Upper lobe of right lung (tissue), 1 donor: ENCODE results near the gene PTPRK. TPM values are rescaled to one million over a fixed set of nuclear protein-coding genes. Genes with fewer than 3 reads are reported as not detected.

Source experiments
- ATAC-seq: fragments of 200-7000 bp; cut with Tn5 transposase; one replicate; pipeline ENCODE4 v1.9.1; 2020; ENCODE audit warnings: mild to moderate bottlenecking, moderate library complexity
- DNase-seq: peaks from one replicate; pipeline ENCODE4 v3.0.0-alpha.2; 2020
- H3K27ac ChIP-seq: fragments of 200-600 bp; one replicate; pipeline ENCODE4 v1.8.0; 2022
- H3K27me3 ChIP-seq: fragments of 200-600 bp; one replicate; pipeline ENCODE4 v1.8.0; 2022; ENCODE audit warnings: mild to moderate bottlenecking
- H3K36me3 ChIP-seq: fragments of 200-600 bp; one replicate; pipeline ENCODE4 v1.8.0; 2022
- H3K4me1 ChIP-seq: fragments of 200-600 bp; one replicate; pipeline ENCODE4 v1.8.0; 2022
- H3K4me3 ChIP-seq: fragments of 200-600 bp; one replicate; pipeline ENCODE4 v1.8.0; 2022; ENCODE audit warnings: mild to moderate bottlenecking
- H3K9me3 ChIP-seq: fragments of 200-600 bp; one replicate; pipeline ENCODE4 v1.8.0; 2022
- intact Hi-C: fragments of 100-400 bp; cut with DNase I; formaldehyde crosslinking; loops from one replicate; pipeline ENCODE4 v1.11.0; 2022
- total RNA-seq: library from RNA; stranded (reverse); fragmentation: NEBNext Ultra II Directional; extraction: Animal tissue kit (Norgen Biotek cat#: 25700); gene quantifications from one replicate; pipeline ENCODE4 v1.2.1, GENCODE V29; 2021
- TF ChIP-seq, protein P1 (sequence below): fragments of 200-600 bp; IDR thresholded peaks from one replicate; pipeline ENCODE4 v1.8.0; 2022; ENCODE audit warnings: antibody characterized with exemption
- donor health status: DM: no; HTN: yes; CAD: no; lungs with severe emphysema.

Gene PTPRK
- total RNA-seq, 1 donor from 2014 or later: 64.6 TPM

DNA sequence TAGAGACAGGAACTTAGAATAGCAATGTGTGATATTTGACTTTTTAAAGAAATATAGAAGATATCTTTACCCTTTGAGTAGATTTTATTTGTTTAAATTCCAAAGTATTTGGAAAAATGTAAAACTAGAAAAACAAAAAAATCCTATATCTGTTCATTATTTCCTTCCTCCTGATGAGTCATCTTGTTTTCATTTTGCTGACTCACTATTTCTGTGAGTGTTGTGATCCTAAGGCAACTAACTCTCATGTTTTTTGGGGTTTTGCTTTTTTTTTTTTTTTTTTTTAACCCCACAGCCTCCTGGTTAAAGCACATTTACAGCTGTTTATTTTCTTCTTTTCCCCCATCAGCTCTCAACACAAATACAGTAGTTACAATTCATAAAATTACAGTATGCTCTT, 581.7 kb downstream of the PTPRK start:
- no peak overlapping the region for H3K4me3 ChIP-seq
- peaks cover 4% of the 10 kb centered on the region for H3K4me1 ChIP-seq
- no peaks in the 10 kb centered on the region for H3K36me3 ChIP-seq
- H3K27ac ChIP-seq: peak overlapping the region; percentile 21
- DNase-seq (no peak), ATAC-seq (no peak)
- H3K27me3 ChIP-seq: no peaks in the 10 kb centered on the region
- TF ChIP-seq, protein P1, sequence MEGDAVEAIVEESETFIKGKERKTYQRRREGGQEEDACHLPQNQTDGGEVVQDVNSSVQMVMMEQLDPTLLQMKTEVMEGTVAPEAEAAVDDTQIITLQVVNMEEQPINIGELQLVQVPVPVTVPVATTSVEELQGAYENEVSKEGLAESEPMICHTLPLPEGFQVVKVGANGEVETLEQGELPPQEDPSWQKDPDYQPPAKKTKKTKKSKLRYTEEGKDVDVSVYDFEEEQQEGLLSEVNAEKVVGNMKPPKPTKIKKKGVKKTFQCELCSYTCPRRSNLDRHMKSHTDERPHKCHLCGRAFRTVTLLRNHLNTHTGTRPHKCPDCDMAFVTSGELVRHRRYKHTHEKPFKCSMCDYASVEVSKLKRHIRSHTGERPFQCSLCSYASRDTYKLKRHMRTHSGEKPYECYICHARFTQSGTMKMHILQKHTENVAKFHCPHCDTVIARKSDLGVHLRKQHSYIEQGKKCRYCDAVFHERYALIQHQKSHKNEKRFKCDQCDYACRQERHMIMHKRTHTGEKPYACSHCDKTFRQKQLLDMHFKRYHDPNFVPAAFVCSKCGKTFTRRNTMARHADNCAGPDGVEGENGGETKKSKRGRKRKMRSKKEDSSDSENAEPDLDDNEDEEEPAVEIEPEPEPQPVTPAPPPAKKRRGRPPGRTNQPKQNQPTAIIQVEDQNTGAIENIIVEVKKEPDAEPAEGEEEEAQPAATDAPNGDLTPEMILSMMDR: no peak
- no peaks in the 10 kb centered on the region for H3K9me3 ChIP-seq
- intact Hi-C loops: no loop called here

DNA sequence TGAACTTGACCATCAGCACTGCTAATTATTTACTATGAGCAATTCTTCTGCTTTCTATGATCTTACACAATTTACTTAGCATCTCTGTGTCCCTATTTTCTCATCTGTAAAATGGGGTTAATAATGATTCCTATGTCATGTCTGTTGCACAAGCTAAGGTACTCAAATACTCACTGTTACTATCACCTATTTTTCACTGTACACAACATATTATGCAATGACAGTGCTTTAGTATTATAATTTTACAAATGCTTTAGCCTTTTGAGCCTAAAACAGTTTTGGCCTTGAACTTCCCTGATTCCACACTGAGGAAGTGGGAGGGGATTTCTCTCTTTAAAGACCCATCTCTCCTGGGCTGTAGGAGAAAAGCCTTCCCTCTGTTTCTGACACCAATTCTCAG, 582.7 kb downstream of the PTPRK start:
- TF ChIP-seq, protein P1: no peak
- no peak overlapping the region for H3K27ac ChIP-seq

GRCh38 chr6:127937102-127937501, 583.3 kb downstream of the PTPRK start:
- H3K4me3 ChIP-seq: no peak overlapping the region
- intact Hi-C loops: no loop called here
- no peaks in the 10 kb centered on the region for H3K27me3 ChIP-seq
- TF ChIP-seq, protein P1: no peak
- DNase-seq: no peak
- H3K9me3 ChIP-seq: no peaks in the 10 kb centered on the region
- H3K36me3 ChIP-seq: no peaks in the 10 kb centered on the region
- no peak overlapping the region for H3K27ac ChIP-seq
- no peak for ATAC-seq
- H3K4me1 ChIP-seq: peaks cover 4% of the 10 kb centered on the region

More for the DNA sequence above, 582.7 kb downstream of the PTPRK start:
- Histone ChIP-seq H3K4me1 (peaks cover 4% of the 10 kb centered on the region), H3K27me3 (no peaks in the 10 kb centered on the region), H3K4me3 (no peak overlapping the region), H3K36me3 (no peaks in the 10 kb centered on the region), H3K9me3 (no peaks in the 10 kb centered on the region)
- intact Hi-C loops: no loop called here
- no peak for DNase-seq
- ATAC-seq: no peak

GRCh38 chr6:127934956-127935355, 585.4 kb downstream of the PTPRK start:
- ATAC-seq (no peak), DNase-seq (no peak)
- intact Hi-C loops: no loop called here
- Histone ChIP-seq H3K27ac (no peak overlapping the region), H3K4me1 (peaks cover 4% of the 10 kb centered on the region), H3K4me3 (no peak overlapping the region), H3K27me3 (no peaks in the 10 kb centered on the region), H3K36me3 (no peaks in the 10 kb centered on the region), H3K9me3 (no peaks in the 10 kb centered on the region)
- TF ChIP-seq, protein P1: no peak

- H3K36me3 ChIP-seq: no peaks in the 10 kb centered on the region
- intact Hi-C loops: no loop called here
- TF ChIP-seq, protein P1: no peak
- H3K4me3 ChIP-seq: no peak overlapping the region
- H3K9me3 ChIP-seq: no peaks in the 10 kb centered on the region
- ATAC-seq (no peak), DNase-seq (no peak)
- H3K27me3 ChIP-seq: no peaks in the 10 kb centered on the region
- H3K4me1 ChIP-seq: no peaks in the 10 kb centered on the region
- no peak overlapping the region for H3K27ac ChIP-seq
Observed at GRCh38 chr6:127933852-127934840, 586.3 kb downstream of the PTPRK start.
